ENCODE data around the gene TTN. TPM values are rescaled to one million over a fixed set of nuclear protein-coding genes. Genes with fewer than 3 reads are reported as not detected.

TTN gene
- total RNA-seq, 1 donor from 2014 or later, result 12.2 TPM

GRCh38 chr2:178764097-178764496 lies 43.1 kb downstream of the TTN start:
- Mint-ChIP-seq H3K36me3 (ENCODE audit: insufficient read depth) (no peaks in the 10 kb centered on the region), H3K27ac (no peak overlapping the region), H3K9me3 (ENCODE audit: low read depth) (no peaks in the 10 kb centered on the region), H3K27me3 (no peaks in the 10 kb centered on the region), H3K4me3 (ENCODE audit: low read depth) (no peak overlapping the region), H3K4me1 (ENCODE audit: low read depth) (no peaks in the 10 kb centered on the region)
- TF ChIP-seq CTCF (IDR thresholded peaks at IDR 0.05; ENCODE audit: unreplicated experiment), result no peak
- no peak for DNase-seq (ENCODE audit: low spot score, unreplicated experiment)

GRCh38 chr2:178761759-178762371 lies 45.4 kb downstream of the TTN start:
- no peaks in the 10 kb centered on the region for H3K4me1 Mint-ChIP-seq (ENCODE audit: low read depth)
- H3K27ac Mint-ChIP-seq, result no peak overlapping the region
- peak; percentile 91 for TF ChIP-seq CTCF (IDR thresholded peaks at IDR 0.05; ENCODE audit: unreplicated experiment)
- DNase-seq (ENCODE audit: low spot score, unreplicated experiment), result peak; percentile 11
- H3K36me3 Mint-ChIP-seq (ENCODE audit: insufficient read depth), result no peaks in the 10 kb centered on the region
- H3K9me3 Mint-ChIP-seq (ENCODE audit: low read depth), result no peaks in the 10 kb centered on the region
- no peak overlapping the region for H3K4me3 Mint-ChIP-seq (ENCODE audit: low read depth)
- H3K27me3 Mint-ChIP-seq, result no peaks in the 10 kb centered on the region

DNA sequence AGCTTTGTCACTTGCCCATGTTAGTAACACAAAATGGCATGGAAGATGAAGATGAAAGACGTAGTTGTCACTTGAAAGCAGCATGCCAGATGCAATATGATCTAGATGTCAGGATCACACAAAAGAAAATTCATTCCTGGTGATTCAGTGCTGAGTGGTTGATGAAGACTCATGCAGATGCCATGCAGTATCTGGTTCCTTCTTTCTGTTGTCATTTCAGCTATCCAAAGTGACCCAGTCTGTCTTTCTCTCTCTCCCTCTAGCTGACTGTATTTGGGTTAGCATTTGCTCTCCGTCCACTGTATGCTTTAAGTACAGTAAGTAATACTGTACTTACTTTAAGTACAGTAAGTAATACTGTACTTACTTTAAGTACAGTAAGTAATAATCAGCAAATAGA lies 50.4 kb downstream of the TTN start:
- no peaks in the 10 kb centered on the region for H3K9me3 Mint-ChIP-seq (ENCODE audit: low read depth)
- TF ChIP-seq CTCF (IDR thresholded peaks at IDR 0.05; ENCODE audit: unreplicated experiment), result no peak
- no peaks in the 10 kb centered on the region for H3K27me3 Mint-ChIP-seq
- no peaks in the 10 kb centered on the region for H3K36me3 Mint-ChIP-seq (ENCODE audit: insufficient read depth)
- H3K4me1 Mint-ChIP-seq (ENCODE audit: low read depth), result no peaks in the 10 kb centered on the region
- no peak for DNase-seq (ENCODE audit: low spot score, unreplicated experiment)
- no peak overlapping the region for H3K4me3 Mint-ChIP-seq (ENCODE audit: low read depth)
- H3K27ac Mint-ChIP-seq, result no peak overlapping the region

DNA sequence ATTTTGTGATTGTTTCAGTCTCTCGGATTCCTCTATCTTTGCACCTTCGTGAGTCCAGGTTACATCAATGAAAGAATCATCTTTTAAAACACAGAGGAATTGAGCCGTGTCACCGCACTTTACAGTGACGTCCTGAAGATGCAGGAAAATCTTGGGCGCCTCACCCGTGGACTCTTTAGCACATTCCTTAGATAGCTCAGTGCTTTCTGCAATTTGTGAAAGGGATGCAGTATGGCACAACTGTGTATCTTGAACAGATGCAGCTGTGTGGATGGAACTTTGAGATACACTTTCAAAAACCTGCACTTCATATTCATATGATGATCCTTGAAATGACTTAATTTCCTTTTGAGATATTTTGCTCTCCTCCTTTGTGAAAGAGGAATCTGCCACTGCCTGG lies 50.9 kb downstream of the TTN start:
- no peak for TF ChIP-seq CTCF (IDR thresholded peaks at IDR 0.05; ENCODE audit: unreplicated experiment)
- no peak for DNase-seq (ENCODE audit: low spot score, unreplicated experiment)
- Mint-ChIP-seq H3K36me3 (ENCODE audit: insufficient read depth) (peaks cover under 1% of the 10 kb centered on the region), H3K27ac (no peak overlapping the region), H3K4me1 (ENCODE audit: low read depth) (no peaks in the 10 kb centered on the region), H3K4me3 (ENCODE audit: low read depth) (no peak overlapping the region), H3K9me3 (ENCODE audit: low read depth) (no peaks in the 10 kb centered on the region), H3K27me3 (no peaks in the 10 kb centered on the region)

GRCh38 chr2:178747767-178748166 lies 59.5 kb downstream of the TTN start:
- no peak overlapping the region for H3K27ac Mint-ChIP-seq
- H3K27me3 Mint-ChIP-seq, result no peaks in the 10 kb centered on the region
- DNase-seq (ENCODE audit: low spot score, unreplicated experiment), result no peak

More at GRCh38 chr2:178747767-178748166, 59.5 kb downstream of the TTN start:
- H3K4me3 Mint-ChIP-seq (ENCODE audit: low read depth), result no peak overlapping the region
- H3K4me1 Mint-ChIP-seq (ENCODE audit: low read depth), result no peaks in the 10 kb centered on the region
- no peak for TF ChIP-seq CTCF (IDR thresholded peaks at IDR 0.05; ENCODE audit: unreplicated experiment)
- H3K36me3 Mint-ChIP-seq (ENCODE audit: insufficient read depth), result peaks cover 7% of the 10 kb centered on the region
- H3K9me3 Mint-ChIP-seq (ENCODE audit: low read depth), result no peaks in the 10 kb centered on the region

Data from progenitor cell of endocrine pancreas (in vitro differentiated cells).